Activated T-helper 2 cell treated with anti-CD3 and anti-CD28 coated beads, Interferon-gamma antibody, Interleukin-2, Interleukin-4, amounts not matched to agents 10 μg/mL and 5 μg/mL and 100 μg/mL, durations not matched to agents 14 hours and 24 hours and 36 hours (primary cell): Measurements from ENCODE around the gene HDAC4. TPM values are rescaled to one million over a fixed set of nuclear protein-coding genes. Genes with fewer than 3 reads are reported as not detected.
A peak's percentile ranks its signal among the peaks of the same experiment; 100 is the strongest.

Source experiments
- DNase-seq: peaks from one replicate; pipeline ENCODE4 v3.0.0; 2021; ENCODE audit warnings: low spot score
- H3K27ac Mint-ChIP-seq: one replicate; pipeline ENCODE4 v1.8.0; 2021; ENCODE audit warnings: mixed read lengths
- H3K27me3 Mint-ChIP-seq: one replicate; pipeline ENCODE4 v1.8.0; 2021; ENCODE audit warnings: low read depth, mixed read lengths
- H3K36me3 Mint-ChIP-seq: one replicate; pipeline ENCODE4 v1.8.0; 2021; ENCODE audit warnings: low read depth, mixed read lengths
- H3K4me1 Mint-ChIP-seq: one replicate; pipeline ENCODE4 v1.8.0; 2021; ENCODE audit warnings: low read depth, mixed read lengths
- H3K4me3 Mint-ChIP-seq: one replicate; pipeline ENCODE4 v1.8.0; 2021; ENCODE audit warnings: low read depth, mild to moderate bottlenecking, moderate library complexity, mixed read lengths
- H3K9me3 Mint-ChIP-seq: one replicate; pipeline ENCODE4 v1.8.0; 2021; ENCODE audit warnings: mixed read lengths
- intact Hi-C: fragments of 100-400 bp; cut with micrococcal nuclease; formaldehyde crosslinking; loops from one replicate; pipeline ENCODE4 v1.15.1; 2023
- total RNA-seq: library from RNA; stranded (reverse); gene quantifications from 2 replicates; pipeline ENCODE4 v1.2.3, GENCODE V29; 2022

Gene HDAC4
- total RNA-seq, 1 donor from 2014 or later, result 44.8 TPM

GRCh38 chr2:239399921-239400595, 762 bp downstream of the HDAC4 start:
- peak overlapping the region; percentile 90 for H3K4me3 Mint-ChIP-seq
- intact Hi-C loops, result loop anchor here (2.0 to 10.0 kb wide), 4 partner anchors 33 to 145 kb away; no protein-coding TSS in a partner anchor
- peaks cover 5% of the 10 kb centered on the region for H3K27me3 Mint-ChIP-seq
- H3K27ac Mint-ChIP-seq, result peak overlapping the region; percentile 59
- H3K9me3 Mint-ChIP-seq, result no peaks in the 10 kb centered on the region
- peaks cover 23% of the 10 kb centered on the region for H3K36me3 Mint-ChIP-seq
- H3K4me1 Mint-ChIP-seq, result peaks cover 35% of the 10 kb centered on the region
- no peak for DNase-seq

- intact Hi-C loops, result no loop called here
- Mint-ChIP-seq H3K27me3 (peaks cover 3% of the 10 kb centered on the region), H3K4me3 (peak overlapping the region; percentile 90), H3K9me3 (no peaks in the 10 kb centered on the region), H3K36me3 (peaks cover 23% of the 10 kb centered on the region), H3K27ac (peak overlapping the region; percentile 70), H3K4me1 (peaks cover 35% of the 10 kb centered on the region)
- peak; percentile 37 for DNase-seq
Measured at GRCh38 chr2:239399433-239399920, 1.3 kb downstream of the HDAC4 start.

GRCh38 chr2:239398521-239398921, 2.3 kb downstream of the HDAC4 start:
- H3K4me1 Mint-ChIP-seq, result peaks cover 39% of the 10 kb centered on the region
- peak overlapping the region; percentile 90 for H3K4me3 Mint-ChIP-seq
- H3K27me3 Mint-ChIP-seq, result no peaks in the 10 kb centered on the region
- DNase-seq, result no peak
- no peak overlapping the region for H3K27ac Mint-ChIP-seq
- H3K36me3 Mint-ChIP-seq, result peaks cover 26% of the 10 kb centered on the region
- intact Hi-C loops, result no loop called here
- no peaks in the 10 kb centered on the region for H3K9me3 Mint-ChIP-seq

GRCh38 chr2:239397931-239398471, 2.8 kb downstream of the HDAC4 start:
- peaks cover 41% of the 10 kb centered on the region for H3K4me1 Mint-ChIP-seq
- no peaks in the 10 kb centered on the region for H3K9me3 Mint-ChIP-seq
- intact Hi-C loops, result no loop called here
- peaks cover 24% of the 10 kb centered on the region for H3K36me3 Mint-ChIP-seq
- H3K27me3 Mint-ChIP-seq, result no peaks in the 10 kb centered on the region
- peak overlapping the region; percentile 38 for H3K27ac Mint-ChIP-seq
- DNase-seq, result no peak
- no peak overlapping the region for H3K4me3 Mint-ChIP-seq

- Mint-ChIP-seq H3K27me3 (no peaks in the 10 kb centered on the region), H3K4me1 (peaks cover 32% of the 10 kb centered on the region), H3K4me3 (no peak overlapping the region), H3K9me3 (no peaks in the 10 kb centered on the region), H3K36me3 (peaks cover 16% of the 10 kb centered on the region), H3K27ac (no peak overlapping the region)
- intact Hi-C loops, result no loop called here
- no peak for DNase-seq
Measured at GRCh38 chr2:239396881-239397681, 3.7 kb downstream of the HDAC4 start.

- H3K4me3 Mint-ChIP-seq, result no peak overlapping the region
- intact Hi-C loops, result no loop called here
- H3K36me3 Mint-ChIP-seq, result peaks cover 14% of the 10 kb centered on the region
- H3K27me3 Mint-ChIP-seq, result no peaks in the 10 kb centered on the region
- no peaks in the 10 kb centered on the region for H3K9me3 Mint-ChIP-seq
- peaks cover 31% of the 10 kb centered on the region for H3K4me1 Mint-ChIP-seq
- no peak for DNase-seq
- H3K27ac Mint-ChIP-seq, result no peak overlapping the region
Measured at GRCh38 chr2:239395524-239395923, 5.3 kb downstream of the HDAC4 start.

- Mint-ChIP-seq H3K27me3 (no peaks in the 10 kb centered on the region), H3K4me1 (peaks cover 31% of the 10 kb centered on the region), H3K4me3 (no peak overlapping the region), H3K36me3 (peaks cover 17% of the 10 kb centered on the region), H3K9me3 (no peaks in the 10 kb centered on the region), H3K27ac (no peak overlapping the region)
- intact Hi-C loops, result no loop called here
- no peak for DNase-seq
Measured at GRCh38 chr2:239394978-239395377, 5.8 kb downstream of the HDAC4 start.

- peaks cover 29% of the 10 kb centered on the region for H3K4me1 Mint-ChIP-seq
- H3K4me3 Mint-ChIP-seq, result no peak overlapping the region
- intact Hi-C loops, result no loop called here
- no peak overlapping the region for H3K27ac Mint-ChIP-seq
- DNase-seq, result no peak
- no peaks in the 10 kb centered on the region for H3K27me3 Mint-ChIP-seq
- peaks cover 18% of the 10 kb centered on the region for H3K36me3 Mint-ChIP-seq
- no peaks in the 10 kb centered on the region for H3K9me3 Mint-ChIP-seq
Measured at GRCh38 chr2:239394346-239394945, 6.4 kb downstream of the HDAC4 start.

- Mint-ChIP-seq H3K27me3 (no peaks in the 10 kb centered on the region), H3K27ac (no peak overlapping the region), H3K36me3 (peaks cover 22% of the 10 kb centered on the region), H3K4me3 (no peak overlapping the region), H3K4me1 (peaks cover 25% of the 10 kb centered on the region), H3K9me3 (no peaks in the 10 kb centered on the region)
- DNase-seq, result no peak
- intact Hi-C loops, result no loop called here
Measured at GRCh38 chr2:239393941-239394340, 6.9 kb downstream of the HDAC4 start.

GRCh38 chr2:239393388-239393940, 7.4 kb downstream of the HDAC4 start:
- no peak overlapping the region for H3K4me3 Mint-ChIP-seq
- peaks cover 25% of the 10 kb centered on the region for H3K4me1 Mint-ChIP-seq
- H3K36me3 Mint-ChIP-seq, result peaks cover 22% of the 10 kb centered on the region
- no peaks in the 10 kb centered on the region for H3K9me3 Mint-ChIP-seq
- intact Hi-C loops, result no loop called here
- no peak overlapping the region for H3K27ac Mint-ChIP-seq
- no peaks in the 10 kb centered on the region for H3K27me3 Mint-ChIP-seq
- DNase-seq, result no peak

GRCh38 chr2:239392688-239393387, 8.0 kb downstream of the HDAC4 start:
- H3K27me3 Mint-ChIP-seq, result no peaks in the 10 kb centered on the region
- H3K4me3 Mint-ChIP-seq, result no peak overlapping the region
- peaks cover 21% of the 10 kb centered on the region for H3K4me1 Mint-ChIP-seq
- intact Hi-C loops, result no loop called here
- no peak for DNase-seq
- H3K9me3 Mint-ChIP-seq, result no peaks in the 10 kb centered on the region
- H3K27ac Mint-ChIP-seq, result no peak overlapping the region
- H3K36me3 Mint-ChIP-seq, result peaks cover 18% of the 10 kb centered on the region

- H3K9me3 Mint-ChIP-seq, result no peaks in the 10 kb centered on the region
- H3K4me3 Mint-ChIP-seq, result no peak overlapping the region
- H3K4me1 Mint-ChIP-seq, result peaks cover 14% of the 10 kb centered on the region
- intact Hi-C loops, result no loop called here
- H3K36me3 Mint-ChIP-seq, result peaks cover 11% of the 10 kb centered on the region
- H3K27ac Mint-ChIP-seq, result no peak overlapping the region
- no peak for DNase-seq
- no peaks in the 10 kb centered on the region for H3K27me3 Mint-ChIP-seq
Measured at GRCh38 chr2:239392072-239392357, 8.8 kb downstream of the HDAC4 start.
